Activated CD8-positive, alpha-beta memory T cell treated with anti-CD3 and anti-CD28 coated beads, Interleukin-2, amount 50 U/mL, for 4 hours (primary cell): ENCODE results near the gene CAPN14.

ENCODE experiments used
- DNase-seq: peaks from one replicate; pipeline ENCODE4 v3.0.0-alpha.2; 2020

CAPN14 gene

GRCh38 chr2:31137211-31138036 is 79.9 kb downstream of the CAPN14 start:
- no peak for DNase-seq

- DNase-seq: no peak
Measured at GRCh38 chr2:31136732-31137131, 80.6 kb downstream of the CAPN14 start.

- no peak for DNase-seq
Measured at GRCh38 chr2:31136000-31136399, 81.3 kb downstream of the CAPN14 start.

- DNase-seq: no peak
Measured at GRCh38 chr2:31134480-31134879, 82.8 kb downstream of the CAPN14 start.

- DNase-seq: no peak
Measured at GRCh38 chr2:31132786-31133185, 84.5 kb downstream of the CAPN14 start.

GRCh38 chr2:31131871-31132270 is 85.4 kb downstream of the CAPN14 start:
- no peak for DNase-seq

- no peak for DNase-seq
Measured at GRCh38 chr2:31129375-31130171, 87.7 kb downstream of the CAPN14 start.

- DNase-seq: no peak
Measured at GRCh38 chr2:31127931-31128330, 89.4 kb downstream of the CAPN14 start.

- no peak for DNase-seq
Measured at GRCh38 chr2:31125918-31126695, 91.2 kb downstream of the CAPN14 start.

GRCh38 chr2:31124904-31125303 is 92.4 kb downstream of the CAPN14 start:
- no peak for DNase-seq
